Keratinocyte (primary cell): Measurements from ENCODE around the gene ACAP2. TPM values are rescaled to one million over a fixed set of nuclear protein-coding genes. Genes with fewer than 3 reads are reported as not detected.

Experiments used
- DNase-seq: peaks from one replicate; pipeline ENCODE4 v3.0.0-alpha.2; 2011; ENCODE audit warnings: low read depth, missing footprints, low spot score
- FAIRE-seq: peaks from 2 replicates; lab custom pipeline; 2011; peaks lifted over from hg19 to GRCh38; lab: Jason Lieb, UNC
- H2AFZ ChIP-seq: 2 replicates; pipeline ENCODE4 v1.6.0; 2012; ENCODE audit warnings: low read length, control low read depth, inconsistent platforms; ENCODE audit not compliant: control insufficient read depth
- H3K27ac ChIP-seq: 2 replicates; pipeline ENCODE4 v1.5.1; 2011; ENCODE audit warnings: low read length; ENCODE audit not compliant: control insufficient read depth, insufficient read depth
- H3K27me3 ChIP-seq: 3 replicates; pipeline ENCODE4 v1.6.0; 2011; ENCODE audit warnings: low read length; ENCODE audit not compliant: control insufficient read depth, insufficient read depth; ENCODE audit errors: extremely low read depth
- H3K36me3 ChIP-seq, 2 experiments: 2 replicates in 1 of 2; 3 replicates in 1 of 2; pipeline ENCODE4 v1.5.1; 2011; ENCODE audit warnings: low read length in 2 of 2, mild to moderate bottlenecking in 1 of 2; ENCODE audit not compliant: control insufficient read depth in 2 of 2, insufficient read depth in 2 of 2; ENCODE audit errors: extremely low read depth in 1 of 2
- H3K4me1 ChIP-seq: 3 replicates; pipeline ENCODE4 v1.5.1; 2011; ENCODE audit warnings: low read length; ENCODE audit not compliant: control insufficient read depth, insufficient read depth; ENCODE audit errors: extremely low read depth
- H3K4me2 ChIP-seq: 3 replicates; pipeline ENCODE4 v1.6.0; 2011; ENCODE audit warnings: low read depth, low read length; ENCODE audit not compliant: control insufficient read depth, insufficient read depth; ENCODE audit errors: extremely low read depth
- H3K4me3 ChIP-seq, 3 experiments: fragments of 200-600 bp in 1 of 3; sonication (generic) in 1 of 3; 2 replicates in 2 of 3; 3 replicates in 1 of 3; pipeline ENCODE4 v1.5.1; 2011 to 2016; ENCODE audit warnings: low read length in 3 of 3, mild to moderate bottlenecking in 3 of 3, control low read depth in 2 of 3, inconsistent platforms in 1 of 3, low read depth in 1 of 3, mixed read lengths in 1 of 3, mixed run types in 1 of 3, moderate library complexity in 1 of 3; ENCODE audit not compliant: control insufficient read depth in 2 of 3, insufficient read depth in 2 of 3; ENCODE audit errors: extremely low read depth in 1 of 3
- H3K79me2 ChIP-seq: 2 replicates; pipeline ENCODE4 v1.6.0; 2012; ENCODE audit warnings: low read length; ENCODE audit not compliant: control insufficient read depth, insufficient read depth
- H3K9ac ChIP-seq: 3 replicates; pipeline ENCODE4 v1.6.0; 2011; ENCODE audit warnings: low read length; ENCODE audit not compliant: control insufficient read depth, insufficient read depth; ENCODE audit errors: extremely low read depth
- H3K9me1 ChIP-seq: 3 replicates; pipeline ENCODE4 v1.6.0; 2011; ENCODE audit warnings: low read length; ENCODE audit not compliant: control insufficient read depth, insufficient read depth; ENCODE audit errors: extremely low read depth
- H3K9me3 ChIP-seq: 2 replicates; pipeline ENCODE4 v1.5.1; 2012; ENCODE audit warnings: low read depth, low read length; ENCODE audit not compliant: control insufficient read depth
- H4K20me1 ChIP-seq: 3 replicates; pipeline ENCODE4 v1.6.0; 2011; ENCODE audit warnings: low read length; ENCODE audit not compliant: control insufficient read depth, insufficient read depth; ENCODE audit errors: extremely low read depth
- CTCF ChIP-seq, 3 experiments: IDR thresholded peaks in 1 of 3; conservative IDR thresholded peaks in 1 of 3; optimal IDR thresholded peaks in 1 of 3; 2 replicates in 2 of 3; 3 replicates in 1 of 3; pipeline versions ENCODE3 to v1.5.1; 2011; ENCODE audit warnings: low read length in 3 of 3, mild to moderate bottlenecking in 3 of 3, moderate library complexity in 2 of 3, control low read depth in 1 of 3, inconsistent platforms in 1 of 3; ENCODE audit not compliant: insufficient read depth in 2 of 3; ENCODE audit errors: extremely low read depth in 1 of 3
- EZH2 ChIP-seq: IDR thresholded peaks from one replicate; pipeline ENCODE4 v1.6.1; 2012; ENCODE audit warnings: inconsistent platforms, mild to moderate bottlenecking, low read length, moderate library complexity
- dilution Hi-C: fragments of 300-500 bp; cut with MboI; formaldehyde crosslinking; loops from one replicate; pipeline ENCODE4 v1.7.0; 2020; ENCODE audit warnings: low sequenced_read_pairs; ENCODE audit not compliant: extremely low pct_ligation_motif_present
- polyA plus RNA-seq, 5 experiments: library from polyadenylated mRNA; depleted of rRNA in 3 of 5; stranded (reverse) in 3 of 5; stranded (forward) in 1 of 5; unstranded in 1 of 5; fragments of >200 nt; gene quantifications; 1 replicate in 1 of 5; 2 replicates in 3 of 5; 3 replicates in 1 of 5; pipeline versions ENCODE4 v1.2.1 to v1.2.3, GENCODE V29; 2011 to 2012; ENCODE audit warnings: missing spikeins in 2 of 5, low read depth in 1 of 5, low replicate concordance in 1 of 5

Gene ACAP2
- polyA plus RNA-seq, 1 donor (not counting 4 experiments of a cell fraction or from before 2014, with no cell fraction given): 23.5 TPM

GRCh38 chr3:195247086-195247862 is 195.5 kb downstream of the ACAP2 start:
- DNase-seq (no peak), FAIRE-seq (no peak)
- Histone ChIP-seq H3K9me1 (no peaks in the 10 kb centered on the region), H2AFZ (no peak overlapping the region), H3K79me2 (peaks cover 8% of the 10 kb centered on the region), H3K36me3 (peaks cover 0 to 2% of the 10 kb centered on the region in 2 experiments), H3K27ac (no peak overlapping the region), H3K27me3 (no peaks in the 10 kb centered on the region), H4K20me1 (no peaks in the 10 kb centered on the region), H3K9me3 (no peaks in the 10 kb centered on the region), H3K4me2 (no peak overlapping the region), H3K4me1 (no peaks in the 10 kb centered on the region), H3K9ac (no peak overlapping the region), H3K4me3 (no peak overlapping the region)
- TF ChIP-seq CTCF (optimal IDR thresholded peaks at IDR 0.05 in 1 of 3, IDR thresholded peaks at IDR 0.05 in 1 of 3, conservative IDR thresholded peaks at IDR 0.05 in 1 of 3; ENCODE audit: extremely low read depth in 1 of 3, insufficient read depth in 2 of 3, low read length in 3 of 3): no peak
- no peak for TF ChIP-seq EZH2
- dilution Hi-C loops: no loop called here

DNA sequence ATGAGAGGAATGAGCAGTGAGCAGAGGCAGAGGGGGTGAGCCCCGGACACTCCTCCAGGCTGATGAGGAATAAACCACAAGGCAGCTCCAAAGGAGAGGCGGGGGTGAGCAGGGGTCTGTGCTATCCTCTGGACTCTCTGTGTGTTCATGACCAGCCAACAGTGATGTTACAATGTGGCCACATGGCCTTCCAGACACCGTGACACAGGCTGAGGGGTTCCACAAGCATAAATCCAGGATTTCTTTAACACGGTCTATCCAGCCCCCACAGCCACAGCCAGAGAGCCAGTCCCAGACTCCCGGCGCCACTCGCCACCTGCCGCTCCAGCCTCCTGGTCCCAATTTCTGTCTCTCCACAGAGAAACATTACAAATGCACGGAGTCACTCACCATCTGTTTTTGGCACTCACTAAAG is 196.2 kb downstream of the ACAP2 start:
- H3K9me1 ChIP-seq: no peaks in the 10 kb centered on the region
- dilution Hi-C loops: no loop called here
- H3K9me3 ChIP-seq: no peaks in the 10 kb centered on the region
- no peak for DNase-seq
- H3K27ac ChIP-seq: no peak overlapping the region
- H3K27me3 ChIP-seq: no peaks in the 10 kb centered on the region
- H3K4me2 ChIP-seq: no peak overlapping the region
- no peak for FAIRE-seq
- no peak overlapping the region for H3K9ac ChIP-seq
- no peak for TF ChIP-seq CTCF (optimal IDR thresholded peaks at IDR 0.05 in 1 of 3, IDR thresholded peaks at IDR 0.05 in 1 of 3, conservative IDR thresholded peaks at IDR 0.05 in 1 of 3; ENCODE audit: extremely low read depth in 1 of 3, insufficient read depth in 2 of 3, low read length in 3 of 3)
- no peak for TF ChIP-seq EZH2
- H3K79me2 ChIP-seq: peaks cover 5% of the 10 kb centered on the region
- no peak overlapping the region for H2AFZ ChIP-seq
- no peak overlapping the region for H3K4me3 ChIP-seq
- no peaks in the 10 kb centered on the region for H3K4me1 ChIP-seq
- no peaks in the 10 kb centered on the region for H4K20me1 ChIP-seq
- peaks cover 0 to 2% of the 10 kb centered on the region in 2 experiments for H3K36me3 ChIP-seq
